ENCODE data around the gene PTPRR.

DNA sequence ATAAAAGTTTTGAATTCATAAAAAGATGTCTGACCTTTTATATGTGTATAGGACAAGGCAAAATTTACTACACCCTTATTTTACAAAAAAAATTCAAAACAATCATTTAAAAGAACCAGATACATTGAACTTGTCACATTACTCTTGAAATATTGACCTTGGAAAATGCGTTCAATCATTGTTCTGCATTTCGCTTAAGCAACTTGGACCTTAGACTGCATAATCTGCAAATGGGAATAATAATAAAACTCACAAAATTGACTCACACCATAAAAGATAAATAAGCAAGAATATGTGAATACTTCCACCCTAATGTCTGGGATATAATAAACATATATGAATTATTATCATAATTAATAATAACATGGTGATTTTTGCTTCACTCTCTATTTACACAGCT lies 213.9 kb downstream of the PTPRR start:
- TF ChIP-seq, protein P1, sequence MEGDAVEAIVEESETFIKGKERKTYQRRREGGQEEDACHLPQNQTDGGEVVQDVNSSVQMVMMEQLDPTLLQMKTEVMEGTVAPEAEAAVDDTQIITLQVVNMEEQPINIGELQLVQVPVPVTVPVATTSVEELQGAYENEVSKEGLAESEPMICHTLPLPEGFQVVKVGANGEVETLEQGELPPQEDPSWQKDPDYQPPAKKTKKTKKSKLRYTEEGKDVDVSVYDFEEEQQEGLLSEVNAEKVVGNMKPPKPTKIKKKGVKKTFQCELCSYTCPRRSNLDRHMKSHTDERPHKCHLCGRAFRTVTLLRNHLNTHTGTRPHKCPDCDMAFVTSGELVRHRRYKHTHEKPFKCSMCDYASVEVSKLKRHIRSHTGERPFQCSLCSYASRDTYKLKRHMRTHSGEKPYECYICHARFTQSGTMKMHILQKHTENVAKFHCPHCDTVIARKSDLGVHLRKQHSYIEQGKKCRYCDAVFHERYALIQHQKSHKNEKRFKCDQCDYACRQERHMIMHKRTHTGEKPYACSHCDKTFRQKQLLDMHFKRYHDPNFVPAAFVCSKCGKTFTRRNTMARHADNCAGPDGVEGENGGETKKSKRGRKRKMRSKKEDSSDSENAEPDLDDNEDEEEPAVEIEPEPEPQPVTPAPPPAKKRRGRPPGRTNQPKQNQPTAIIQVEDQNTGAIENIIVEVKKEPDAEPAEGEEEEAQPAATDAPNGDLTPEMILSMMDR (IDR thresholded peaks at IDR 0.05; ENCODE audit: insufficient read depth, low read length, poor library complexity, severe bottlenecking) = no peak
- TF ChIP-seq EZH2phosphoT487 (conservative IDR thresholded peaks at IDR 0.05; ENCODE audit: low read length) = no peak

Data from SU-DHL-6 (cell line).